Measurements from ENCODE around the gene TRIM15.
"Not testable (repeated sequence)": the region's sequence is repeated elsewhere in the genome, so short reads cannot be mapped to it uniquely, and the experiment has no call there.

The TRIM15 gene

DNA sequence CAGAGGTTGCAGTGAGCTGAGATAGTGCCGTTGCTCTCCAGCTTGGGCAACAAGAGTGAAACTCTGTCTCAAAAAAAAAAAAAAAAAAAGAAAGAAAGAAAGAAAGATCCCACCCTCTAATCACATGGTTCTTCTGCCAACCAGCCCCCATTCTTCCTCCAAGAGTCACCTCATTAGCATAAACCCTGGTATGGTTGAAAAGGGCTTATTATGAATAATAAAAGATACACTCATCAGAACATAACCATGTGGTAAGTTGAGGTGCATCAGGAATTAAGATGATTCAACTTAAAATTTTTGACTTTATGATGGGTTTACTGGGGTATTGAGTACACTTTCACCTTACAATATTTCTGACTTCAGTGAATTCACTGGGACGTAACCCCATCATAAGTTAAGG lies 28.2 kb upstream of the TRIM15 start:
- ATAC-seq (ENCODE audit: low read depth) (no peak), DNase-seq (ENCODE audit: low spot score in 2 of 2) (no peak)
- Mint-ChIP-seq H3K27me3 (peaks cover 19% of the 10 kb centered on the region), H3K36me3 (no peaks in the 10 kb centered on the region), H3K9me3 (no peaks in the 10 kb centered on the region), H3K27ac (no peak overlapping the region), H3K4me1 (peaks cover 4% of the 10 kb centered on the region), H3K4me3 (no peak overlapping the region)

DNA sequence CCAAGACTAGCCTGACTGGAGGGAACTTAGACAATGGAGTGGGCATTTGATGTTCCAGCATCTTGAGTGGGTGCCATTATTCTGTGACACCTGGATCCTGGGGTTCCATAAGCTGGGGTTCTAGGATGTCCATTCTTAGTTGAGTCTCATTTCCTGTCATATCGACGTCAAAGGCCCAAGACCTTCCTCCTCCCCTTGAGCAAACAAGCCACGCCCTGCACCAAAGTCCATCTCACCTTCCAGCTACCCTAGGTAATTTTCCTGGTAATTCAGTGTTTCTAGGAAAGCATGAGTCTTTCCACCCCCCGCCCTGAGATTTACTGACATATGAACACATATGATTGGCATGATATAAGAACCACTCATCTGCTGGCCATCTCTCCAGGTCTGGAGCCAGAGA lies 27.6 kb upstream of the TRIM15 start, which contains the start of gene TRIM40:
Gene TRIM40, plus strand, starts transcription at position 384 of the 400 bp plus-strand sequence. CDS start 897 bp downstream, outside the sequence.
- H3K9me3 Mint-ChIP-seq, result no peaks in the 10 kb centered on the region
- no peak within 1 kb of the TSS for H3K4me3 Mint-ChIP-seq
- ATAC-seq (ENCODE audit: low read depth), result no peak
- H3K4me1 Mint-ChIP-seq, result peaks cover 4% of the 10 kb centered on the region
- peaks cover 22% of the 10 kb centered on the region for H3K27me3 Mint-ChIP-seq
- H3K36me3 Mint-ChIP-seq, result no peaks in the 10 kb centered on the region
- no peak for DNase-seq (ENCODE audit: low spot score in 2 of 2)
- H3K27ac Mint-ChIP-seq, result no peak within 1 kb of the TSS

- Mint-ChIP-seq H3K36me3 (no peaks in the 10 kb centered on the region), H3K27ac (no peak overlapping the region), H3K27me3 (peaks cover 23% of the 10 kb centered on the region), H3K4me1 (no peaks in the 10 kb centered on the region), H3K4me3 (no peak overlapping the region), H3K9me3 (no peaks in the 10 kb centered on the region)
- no peak for ATAC-seq (ENCODE audit: low read depth)
- DNase-seq (ENCODE audit: low spot score in 2 of 2), result no peak
Measured at GRCh38 chr6:30136570-30137286, 26.6 kb upstream of the TRIM15 start.

- H3K4me3 Mint-ChIP-seq; H3K4me1 Mint-ChIP-seq; DNase-seq (ENCODE audit: low spot score in 2 of 2); H3K9me3 Mint-ChIP-seq; H3K27ac Mint-ChIP-seq; H3K36me3 Mint-ChIP-seq; ATAC-seq (ENCODE audit: low read depth): not testable (repeated sequence)
- peaks cover 27% of the 10 kb centered on the region for H3K27me3 Mint-ChIP-seq
Measured at GRCh38 chr6:30140240-30140639, 23.1 kb upstream of the TRIM15 start.

DNA sequence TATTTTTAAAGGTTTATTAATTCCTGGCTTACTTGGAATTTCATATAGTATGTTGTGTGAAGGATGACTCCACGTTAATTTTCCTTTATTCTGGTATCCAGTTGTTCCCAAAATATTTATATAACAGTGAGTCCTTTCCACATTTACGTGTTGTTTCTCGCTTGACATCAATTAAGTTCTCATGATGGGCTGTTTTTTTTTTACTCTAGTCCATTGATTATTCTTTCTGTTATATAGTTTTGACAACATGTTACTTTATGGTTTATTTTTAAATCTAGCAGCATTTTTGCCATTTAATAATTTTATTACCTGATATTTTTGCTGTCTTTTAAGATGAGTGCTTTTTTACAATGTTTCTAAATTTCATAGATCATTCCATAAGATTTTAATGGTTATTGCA lies 20.7 kb upstream of the TRIM15 start:
- ATAC-seq (ENCODE audit: low read depth), result no peak
- peaks cover 30% of the 10 kb centered on the region for H3K27me3 Mint-ChIP-seq

DNA sequence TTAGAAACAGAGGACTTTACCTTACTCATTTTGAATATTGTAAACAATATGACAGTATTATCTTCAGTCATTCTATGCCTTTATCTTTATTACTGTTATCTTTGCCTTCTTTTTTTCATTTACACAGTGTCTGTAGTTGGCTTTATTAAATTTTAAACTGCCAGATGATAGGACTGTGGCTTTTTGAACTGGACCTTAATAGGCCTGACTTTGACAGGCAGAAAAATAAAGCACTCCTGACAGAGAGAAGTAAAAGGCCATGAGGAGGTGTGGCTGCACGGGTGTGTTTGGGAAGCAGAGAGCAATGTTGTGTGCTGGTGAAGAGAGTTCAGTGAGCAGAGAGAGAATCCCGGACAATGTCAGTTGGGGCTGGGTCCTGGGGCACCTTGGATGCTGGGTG lies 19.6 kb upstream of the TRIM15 start:
- Mint-ChIP-seq H3K4me1 (no peaks in the 10 kb centered on the region), H3K36me3 (no peaks in the 10 kb centered on the region), H3K27me3 (peaks cover 35% of the 10 kb centered on the region), H3K4me3 (no peak overlapping the region), H3K9me3 (no peaks in the 10 kb centered on the region), H3K27ac (no peak overlapping the region)
- ATAC-seq (ENCODE audit: low read depth) (no peak), DNase-seq (ENCODE audit: low spot score in 2 of 2) (no peak)

More for the DNA sequence above, 20.7 kb upstream of the TRIM15 start:
- Mint-ChIP-seq H3K4me3 (no peak overlapping the region), H3K4me1 (no peaks in the 10 kb centered on the region), H3K9me3 (no peaks in the 10 kb centered on the region), H3K36me3 (no peaks in the 10 kb centered on the region), H3K27ac (no peak overlapping the region)
- DNase-seq (ENCODE audit: low spot score in 2 of 2), result no peak

DNA sequence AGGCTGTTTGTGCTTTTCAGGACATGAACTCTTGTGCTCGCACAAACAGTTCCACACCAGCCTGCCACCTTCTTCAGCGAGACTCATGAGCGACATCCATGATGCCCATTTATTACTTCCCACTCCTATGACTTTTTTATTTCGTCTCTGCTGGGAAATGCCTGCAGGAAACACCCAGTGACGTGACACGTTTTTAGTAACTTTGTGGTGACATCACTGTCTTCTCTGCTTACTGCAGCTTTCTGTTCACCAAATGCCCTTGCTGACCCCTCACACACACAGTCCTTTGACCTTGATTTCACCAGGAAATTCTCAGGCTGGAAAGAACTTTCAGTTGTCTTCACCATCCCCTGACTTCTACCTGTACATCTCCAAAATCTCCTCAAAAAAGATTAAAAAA lies 18.5 kb upstream of the TRIM15 start:
- Mint-ChIP-seq H3K4me3 (no peak overlapping the region), H3K27me3 (peaks cover 35% of the 10 kb centered on the region), H3K9me3 (no peaks in the 10 kb centered on the region), H3K27ac (no peak overlapping the region), H3K4me1 (no peaks in the 10 kb centered on the region), H3K36me3 (no peaks in the 10 kb centered on the region)
- DNase-seq (ENCODE audit: low spot score in 2 of 2), result no peak
- ATAC-seq (ENCODE audit: low read depth), result no peak

DNA sequence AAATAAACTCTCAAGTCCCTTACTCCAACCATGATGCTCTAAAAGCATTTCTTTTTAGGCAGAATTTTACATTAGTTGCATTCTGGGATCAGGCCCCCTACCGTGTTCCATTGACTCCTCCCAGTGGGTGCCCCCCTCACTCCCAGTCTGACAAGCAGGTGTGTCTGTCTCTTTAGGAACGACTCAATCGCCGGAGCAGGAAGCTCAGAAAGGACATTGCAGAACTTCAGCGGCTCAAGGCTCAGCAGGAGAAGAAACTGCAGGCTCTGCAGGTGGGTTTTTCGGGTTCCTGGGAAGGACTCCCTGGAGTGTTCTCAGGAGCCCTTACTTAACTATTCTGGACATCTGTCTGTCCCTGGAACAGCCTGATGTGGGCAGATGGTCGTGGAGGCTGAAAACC lies 17.5 kb upstream of the TRIM15 start:
- ATAC-seq (ENCODE audit: low read depth) (no peak), DNase-seq (ENCODE audit: low spot score in 2 of 2) (no peak)
- peaks cover 36% of the 10 kb centered on the region for H3K27me3 Mint-ChIP-seq
- H3K27ac Mint-ChIP-seq, result no peak overlapping the region
- no peak overlapping the region for H3K4me3 Mint-ChIP-seq
- H3K4me1 Mint-ChIP-seq, result no peaks in the 10 kb centered on the region
- no peaks in the 10 kb centered on the region for H3K9me3 Mint-ChIP-seq
- no peaks in the 10 kb centered on the region for H3K36me3 Mint-ChIP-seq

- no peak for ATAC-seq (ENCODE audit: low read depth)
- Mint-ChIP-seq H3K27ac (no peak overlapping the region), H3K4me1 (no peaks in the 10 kb centered on the region), H3K4me3 (no peak overlapping the region), H3K9me3 (no peaks in the 10 kb centered on the region), H3K27me3 (peaks cover 27% of the 10 kb centered on the region), H3K36me3 (no peaks in the 10 kb centered on the region)
- DNase-seq (ENCODE audit: low spot score in 2 of 2), result no peak
Measured at GRCh38 chr6:30147096-30147495, 16.2 kb upstream of the TRIM15 start.

DNA sequence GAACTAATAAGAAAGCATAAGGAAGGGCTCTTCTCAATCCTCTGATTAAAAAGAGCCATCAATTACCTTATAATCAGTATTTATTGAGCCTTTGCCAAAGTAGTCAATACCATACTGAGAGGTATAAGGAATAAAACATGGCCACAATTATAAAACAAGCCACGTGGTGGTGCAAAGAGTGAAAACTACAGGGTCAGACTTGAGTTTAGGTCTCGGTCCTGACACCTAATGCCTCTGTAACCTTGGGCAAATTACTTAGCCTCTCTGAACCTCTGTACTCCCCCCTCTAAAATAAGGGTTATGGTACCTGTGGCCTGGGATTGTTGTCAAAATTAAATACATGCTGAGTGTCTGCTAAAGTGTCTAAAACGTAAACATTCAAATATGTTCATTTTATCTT lies 14.1 kb upstream of the TRIM15 start:
- Mint-ChIP-seq H3K27me3 (peaks cover 29% of the 10 kb centered on the region), H3K27ac (no peak overlapping the region), H3K4me3 (no peak overlapping the region), H3K4me1 (no peaks in the 10 kb centered on the region), H3K36me3 (no peaks in the 10 kb centered on the region), H3K9me3 (no peaks in the 10 kb centered on the region)
- no peak for ATAC-seq (ENCODE audit: low read depth)
- no peak for DNase-seq (ENCODE audit: low spot score in 2 of 2)

DNA sequence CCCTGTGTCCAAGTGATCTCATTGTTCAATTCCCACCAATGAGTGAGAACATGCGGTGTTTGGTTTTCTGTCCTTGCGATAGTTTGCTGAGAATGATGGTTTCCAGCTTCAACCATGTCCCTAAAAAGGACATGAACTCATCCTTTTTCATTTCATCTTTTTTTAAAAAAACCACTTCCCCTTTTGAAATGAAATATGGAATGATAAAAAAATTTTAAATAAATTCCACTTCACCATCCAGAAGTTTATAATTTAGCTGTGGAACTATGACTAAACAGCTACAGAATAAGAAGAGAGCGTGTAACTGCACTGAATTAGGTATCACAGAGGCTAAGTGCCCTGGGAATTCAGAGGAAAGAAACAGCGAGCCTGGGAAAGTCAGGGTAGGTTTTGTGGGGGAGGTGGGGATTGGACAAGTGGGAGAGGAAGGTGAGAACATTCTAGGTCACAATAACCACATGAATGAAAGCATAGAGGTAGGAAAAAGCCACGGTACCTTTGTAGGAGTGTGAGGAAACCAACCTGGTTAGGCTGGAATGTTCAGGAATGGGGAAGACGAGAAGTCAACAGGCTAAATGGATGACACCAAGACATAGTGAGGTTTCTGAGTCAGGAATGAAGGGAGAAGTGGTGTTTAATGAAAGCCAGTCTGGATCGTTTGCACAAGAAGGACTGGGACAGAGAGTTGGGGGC lies 13.3 kb upstream of the TRIM15 start:
- H3K27me3 Mint-ChIP-seq, result peaks cover 27% of the 10 kb centered on the region
- no peaks in the 10 kb centered on the region for H3K4me1 Mint-ChIP-seq
- ATAC-seq (ENCODE audit: low read depth) (no peak), DNase-seq (ENCODE audit: low spot score in 2 of 2) (no peak)
- H3K36me3 Mint-ChIP-seq, result no peaks in the 10 kb centered on the region
- no peak overlapping the region for H3K4me3 Mint-ChIP-seq
- no peak overlapping the region for H3K27ac Mint-ChIP-seq
- H3K9me3 Mint-ChIP-seq, result no peaks in the 10 kb centered on the region

DNA sequence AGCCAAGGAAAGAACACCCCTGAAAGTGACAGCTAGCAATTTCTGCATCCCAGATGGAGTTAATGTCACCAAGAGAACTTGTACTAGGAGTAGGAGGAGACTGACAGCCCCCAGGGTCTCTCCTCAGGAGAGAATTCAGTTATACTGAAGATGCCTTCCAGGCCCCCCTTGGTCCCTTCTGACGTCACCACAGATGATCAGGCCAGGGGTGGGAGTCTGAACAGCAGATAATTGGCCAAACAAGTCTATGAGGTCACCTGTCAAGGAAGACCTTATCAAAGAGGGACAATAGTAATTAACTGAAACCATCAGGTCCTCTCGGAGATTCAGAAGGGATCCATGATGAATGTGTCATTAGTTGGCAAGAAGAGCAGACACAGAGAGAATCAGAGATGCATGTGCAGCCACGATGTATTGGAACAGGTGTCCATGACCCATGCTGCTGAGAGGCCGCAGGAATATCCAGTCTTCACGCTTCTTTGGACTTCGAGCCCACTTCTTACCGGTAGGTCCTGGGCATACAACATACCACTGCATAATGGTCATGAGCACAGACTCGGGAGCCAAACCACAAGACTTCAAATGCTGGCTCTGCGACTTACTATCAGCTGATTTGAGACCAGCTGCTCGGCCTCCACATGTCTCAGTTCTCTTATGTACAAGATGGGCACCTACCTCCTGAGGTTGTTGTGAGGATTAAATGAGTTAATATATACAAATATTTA lies 12.5 kb upstream of the TRIM15 start:
- Mint-ChIP-seq H3K27me3 (peaks cover 26% of the 10 kb centered on the region), H3K4me1 (no peaks in the 10 kb centered on the region), H3K27ac (no peak overlapping the region), H3K4me3 (no peak overlapping the region), H3K9me3 (no peaks in the 10 kb centered on the region), H3K36me3 (no peaks in the 10 kb centered on the region)
- ATAC-seq (ENCODE audit: low read depth), result no peak
- DNase-seq (ENCODE audit: low spot score in 2 of 2), result no peak

- Mint-ChIP-seq H3K4me3 (no peak overlapping the region), H3K36me3 (no peaks in the 10 kb centered on the region), H3K4me1 (no peaks in the 10 kb centered on the region), H3K27ac (no peak overlapping the region), H3K27me3 (peaks cover 26% of the 10 kb centered on the region), H3K9me3 (no peaks in the 10 kb centered on the region)
- ATAC-seq (ENCODE audit: low read depth) (no peak), DNase-seq (ENCODE audit: low spot score in 2 of 2) (no peak)
Measured at GRCh38 chr6:30151580-30151979, 11.8 kb upstream of the TRIM15 start.

GRCh38 chr6:30152016-30152673 lies 11.2 kb upstream of the TRIM15 start:
- H3K27me3 Mint-ChIP-seq, result peaks cover 26% of the 10 kb centered on the region
- DNase-seq (ENCODE audit: low spot score in 2 of 2) (no peak), ATAC-seq (ENCODE audit: low read depth) (no peak)
- H3K36me3 Mint-ChIP-seq, result no peaks in the 10 kb centered on the region
- no peaks in the 10 kb centered on the region for H3K9me3 Mint-ChIP-seq
- no peak overlapping the region for H3K4me3 Mint-ChIP-seq
- H3K27ac Mint-ChIP-seq, result no peak overlapping the region
- no peaks in the 10 kb centered on the region for H3K4me1 Mint-ChIP-seq
